AG04449 (cell line): ENCODE results near the gene SLFN5.
"Not testable (repeated sequence)": the region's sequence is repeated elsewhere in the genome, so short reads cannot be mapped to it uniquely, and the experiment has no call there.

Source experiments
- CTCF ChIA-PET: fragments of 350-600 bp; formaldehyde crosslinking; extraction: SDS; loops from one replicate; lab custom pipeline; 2021; ENCODE audit warnings: antibody characterized with exemption; lab: Yijun Ruan, JAX
- POLR2A ChIA-PET: fragments of 400-600, 350-600 bp; formaldehyde crosslinking; extraction: SDS; loops from one replicate; lab custom pipeline; 2020; ENCODE audit warnings: antibody characterized with exemption, inconsistent platforms; lab: Yijun Ruan, JAX
- DNase-seq: peaks from one replicate; pipeline ENCODE4 v3.0.0-alpha.2; 2010; ENCODE audit warnings: low read depth, low spot score
- H3K4me3 ChIP-seq: 2 replicates; pipeline ENCODE4 v1.5.1; 2011; ENCODE audit warnings: low read depth, mild to moderate bottlenecking, control low read depth, low read length
- CTCF ChIP-seq: IDR thresholded peaks from one replicate; pipeline ENCODE4 v1.5.1; 2011; ENCODE audit warnings: mild to moderate bottlenecking, moderate library complexity, low read length, control low read depth, inconsistent platforms; ENCODE audit not compliant: insufficient read depth; ENCODE audit errors: missing control alignments

The SLFN5 gene

GRCh38 chr17:35242805-35243560 is at the start of gene SLFN5:
SLFN5 (plus strand) TSS chr17:35243072; CDS start chr17:35258691, 15,619 bp downstream.
- no peak for TF ChIP-seq CTCF
- ChIA-PET CTCF (no interaction called here), POLR2A (interaction anchor here (0.7 to 1.7 kb wide), 11 partner anchors 9 to 345 kb away, joined by 3 to 8 read pairs (median 4); partner anchors contain the start of genes SLFN11 and SLFN12)
- H3K4me3 ChIP-seq: peak within 1 kb of the TSS; percentile 90
- DNase-seq: peak; percentile 60

GRCh38 chr17:35194001-35194400 is 48.9 kb upstream of the SLFN5 start, which contains the start of gene SLC35G3:
SLC35G3 (minus strand) TSS chr17:35194393; CDS start chr17:35194307, 86 bp downstream.
- CTCF ChIA-PET, DNase-seq, POLR2A ChIA-PET, H3K4me3 ChIP-seq: not testable (repeated sequence)

DNA sequence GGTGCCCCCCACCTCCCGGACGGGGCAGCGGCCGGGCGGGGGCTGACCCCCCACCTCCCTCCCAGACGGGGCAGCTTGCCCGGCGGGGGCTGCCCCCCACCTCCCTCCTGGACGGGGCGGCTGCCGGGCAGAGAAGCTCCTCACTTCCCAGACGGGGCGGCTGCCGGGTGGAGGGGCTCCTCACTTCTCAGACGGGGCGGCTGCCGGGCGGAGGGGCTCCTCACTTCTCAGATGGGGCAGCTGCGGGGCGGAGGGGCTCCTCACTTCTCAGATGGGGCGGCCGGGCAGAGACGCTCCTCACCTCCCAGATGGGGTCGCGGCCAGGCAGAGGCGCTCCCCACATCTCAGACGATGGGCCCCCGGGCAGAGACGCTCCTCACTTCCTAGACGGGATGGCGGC is 47.8 kb upstream of the SLFN5 start:
- DNase-seq, CTCF ChIA-PET, POLR2A ChIA-PET, H3K4me3 ChIP-seq: not testable (repeated sequence)

DNA sequence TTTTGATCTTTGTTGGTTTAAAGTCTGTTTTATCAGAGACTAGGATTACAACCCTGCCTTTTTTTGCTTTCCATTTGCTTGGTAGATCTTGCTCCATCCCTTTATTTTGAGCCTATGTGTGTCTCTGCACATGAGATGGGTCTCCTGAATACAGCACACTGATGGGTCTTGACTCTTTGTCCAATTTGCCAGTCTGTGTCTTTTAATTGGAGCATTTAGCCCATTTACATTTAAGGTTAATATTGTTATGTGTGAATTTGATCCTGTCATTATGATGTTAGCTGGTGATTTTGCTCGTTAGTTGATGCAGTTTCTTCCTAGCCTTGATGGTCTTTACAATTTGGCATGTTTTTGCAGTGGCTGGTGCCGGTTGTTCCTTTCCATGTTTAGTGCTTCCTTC is 40.3 kb upstream of the SLFN5 start:
- CTCF ChIA-PET, POLR2A ChIA-PET, DNase-seq, H3K4me3 ChIP-seq: not testable (repeated sequence)

- no peak for DNase-seq
- no peak for TF ChIP-seq CTCF
- H3K4me3 ChIP-seq: no peak overlapping the region
- ChIA-PET CTCF (no interaction called here), POLR2A (no interaction called here)
Measured at GRCh38 chr17:35210741-35211140, 32.1 kb upstream of the SLFN5 start.

DNA sequence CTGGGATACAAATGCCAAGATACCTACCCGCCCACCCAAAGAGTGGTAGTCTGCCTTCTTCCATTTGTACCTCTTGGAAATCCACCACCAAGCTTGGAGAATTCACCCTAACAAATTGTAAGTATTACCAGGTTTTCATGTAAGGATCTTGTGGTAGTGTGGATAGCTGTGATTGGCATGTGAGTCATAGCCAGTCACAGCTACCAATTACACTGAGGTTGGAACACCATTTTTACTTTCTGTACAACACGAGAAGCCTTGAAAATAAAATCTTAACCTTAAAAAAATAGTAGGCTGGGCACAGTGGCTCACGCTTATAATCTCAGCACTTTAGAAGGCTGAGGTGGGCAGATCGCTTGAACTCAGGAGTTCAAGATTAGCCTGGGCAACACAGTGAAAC is 30.2 kb upstream of the SLFN5 start:
- POLR2A ChIA-PET: no interaction called here
- H3K4me3 ChIP-seq: no peak overlapping the region
- CTCF ChIA-PET: no interaction called here
- no peak for TF ChIP-seq CTCF
- DNase-seq: no peak

DNA sequence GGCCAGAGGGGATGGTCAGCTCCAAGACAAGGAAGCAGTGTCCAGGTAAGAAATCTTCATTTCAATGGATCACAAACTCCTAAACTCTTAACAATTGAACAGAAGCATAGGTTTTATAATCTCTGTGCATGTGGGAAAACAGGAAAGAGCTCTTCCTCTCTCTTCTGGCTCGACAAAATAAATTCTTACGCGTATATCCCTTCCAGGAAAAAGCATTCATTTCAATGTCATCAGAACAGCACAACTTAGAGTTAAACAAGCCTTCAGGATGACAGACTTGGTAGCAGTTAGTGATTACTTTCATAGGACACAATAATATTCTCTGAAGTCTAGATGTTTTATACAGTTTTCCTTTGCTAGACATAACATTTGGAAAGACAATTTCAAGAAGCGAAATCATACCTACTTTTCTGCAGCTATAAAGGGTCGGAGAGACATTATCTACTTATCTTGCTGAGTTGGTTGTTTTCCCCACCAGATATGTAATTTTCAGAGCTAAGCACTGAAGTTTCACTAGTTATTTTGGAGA is 29.4 kb upstream of the SLFN5 start:
- DNase-seq: no peak
- ChIA-PET CTCF (no interaction called here), POLR2A (no interaction called here)

More for the DNA sequence above, 29.4 kb upstream of the SLFN5 start:
- H3K4me3 ChIP-seq: no peak overlapping the region
- TF ChIP-seq CTCF: no peak
